H54 (cell line): ENCODE data around the gene RRP8.
A peak's percentile ranks its signal among the peaks of the same experiment; 100 is the strongest.

Experiments
- DNase-seq: peaks from one replicate; pipeline ENCODE4 v3.0.0; 2011; ENCODE audit warnings: low spot score, mixed read lengths; ENCODE audit not compliant: insufficient read length
- FAIRE-seq: peaks from 3 replicates; lab custom pipeline; 2011; peaks lifted over from hg19 to GRCh38; lab: Jason Lieb, UNC
- POLR2A ChIP-seq: IDR thresholded peaks from 2 replicates; pipeline ENCODE4 v1.6.1; 2011; ENCODE audit warnings: low read depth, mild to moderate bottlenecking, low read length

RRP8 gene

DNA sequence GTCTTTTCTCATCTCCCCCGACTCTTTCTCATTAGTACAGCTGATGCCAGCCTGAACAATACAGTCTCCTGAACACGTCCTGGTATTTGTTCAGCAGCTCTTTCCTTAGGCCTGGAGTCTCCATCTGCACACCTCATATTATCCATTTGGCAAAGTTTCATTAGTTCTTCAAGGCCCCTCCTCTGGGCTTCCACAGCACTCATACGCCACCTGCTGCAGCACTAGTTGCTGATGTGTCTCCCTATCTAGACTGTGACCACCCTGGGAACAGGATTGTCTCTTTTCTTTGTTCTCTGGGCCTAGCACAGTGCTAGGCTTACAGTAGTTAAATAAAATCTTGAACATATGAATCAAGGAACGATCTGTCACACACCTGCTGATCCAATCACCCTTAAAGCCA, 35.0 kb upstream of the RRP8 start:
- no peak for DNase-seq
- TF ChIP-seq POLR2A, result no peak
- FAIRE-seq, result no peak

DNA sequence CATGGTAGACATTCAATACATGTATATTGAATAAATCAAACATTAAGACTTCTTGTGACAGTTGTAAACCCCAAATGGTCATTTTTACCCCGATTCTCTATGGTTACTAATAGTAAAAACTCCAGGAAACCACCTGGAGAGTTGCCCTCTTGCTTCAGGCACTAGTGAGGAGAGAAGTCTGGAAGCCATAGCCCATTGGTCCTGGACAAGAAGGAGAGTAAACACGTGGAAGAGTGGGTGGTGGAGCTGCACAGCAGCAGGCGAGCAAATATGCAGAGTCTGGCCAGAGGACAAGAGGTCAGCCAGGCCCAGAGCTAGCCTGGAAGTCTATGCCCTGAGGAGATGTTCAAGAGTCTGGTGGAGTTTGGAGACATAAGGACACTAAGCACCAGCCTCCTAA, 34.5 kb upstream of the RRP8 start:
- DNase-seq, result no peak
- no peak for TF ChIP-seq POLR2A
- FAIRE-seq, result no peak

DNA sequence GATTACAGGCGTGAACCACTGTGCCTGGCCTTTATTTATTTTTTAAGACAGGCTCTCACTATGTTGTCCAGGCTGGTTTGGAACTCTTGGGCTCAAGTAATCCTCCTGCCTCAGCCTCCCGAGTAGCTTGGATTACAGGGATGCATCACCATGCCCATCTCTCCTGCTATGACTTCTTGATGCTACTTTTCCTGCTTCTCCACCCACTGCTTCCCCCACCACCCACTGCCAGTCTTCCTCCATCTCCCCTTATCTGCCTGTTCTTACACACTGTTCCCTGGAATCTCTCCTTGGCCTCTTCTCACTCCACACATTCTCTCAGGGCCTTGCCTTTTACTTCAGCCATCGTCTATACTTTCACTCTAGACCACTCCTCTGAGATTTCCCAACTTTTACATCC, 33.1 kb upstream of the RRP8 start:
- no peak for TF ChIP-seq POLR2A
- FAIRE-seq (no peak), DNase-seq (no peak)

DNA sequence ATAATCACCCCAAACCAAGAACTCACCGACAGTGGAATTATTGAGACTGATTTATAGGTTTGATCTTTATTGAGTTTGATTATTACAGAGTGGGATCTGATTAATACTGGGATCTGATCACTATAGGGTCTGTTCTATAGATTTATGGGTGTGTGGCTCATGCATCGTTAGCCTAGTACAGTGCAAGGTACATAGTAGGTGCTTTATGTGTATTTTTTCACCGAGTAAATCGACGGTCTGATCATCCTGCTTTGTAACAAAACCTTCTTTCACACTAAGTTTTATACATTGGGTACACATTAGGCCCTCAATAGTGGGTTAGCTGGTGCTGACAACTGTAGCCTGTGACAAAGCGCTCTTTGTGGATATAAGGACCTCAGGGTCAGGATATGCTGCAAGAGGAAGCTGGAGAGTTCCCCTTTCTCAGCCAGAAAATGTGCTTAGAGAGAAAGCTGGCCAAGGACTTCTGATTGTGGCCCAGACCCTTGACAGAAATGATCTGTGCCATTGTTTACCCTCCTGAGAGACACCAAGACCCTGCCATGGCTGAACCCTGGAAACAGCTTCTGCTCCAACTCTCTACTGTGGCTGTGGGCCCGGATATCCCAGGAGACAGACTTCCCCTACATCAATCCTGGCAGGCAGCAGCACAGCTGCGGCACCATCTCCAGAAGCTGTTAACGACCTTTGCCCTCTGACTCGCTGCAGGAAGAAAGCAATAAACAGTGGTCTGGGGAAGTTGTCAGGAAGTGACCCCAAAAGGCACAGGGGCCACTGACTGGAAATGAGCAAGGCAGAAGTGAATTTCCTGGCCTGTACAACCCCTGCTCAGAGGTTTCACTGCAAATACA, 31.9 kb upstream of the RRP8 start:
- DNase-seq, result peak; percentile 50
- no peak for TF ChIP-seq POLR2A
- FAIRE-seq, result no peak

DNA sequence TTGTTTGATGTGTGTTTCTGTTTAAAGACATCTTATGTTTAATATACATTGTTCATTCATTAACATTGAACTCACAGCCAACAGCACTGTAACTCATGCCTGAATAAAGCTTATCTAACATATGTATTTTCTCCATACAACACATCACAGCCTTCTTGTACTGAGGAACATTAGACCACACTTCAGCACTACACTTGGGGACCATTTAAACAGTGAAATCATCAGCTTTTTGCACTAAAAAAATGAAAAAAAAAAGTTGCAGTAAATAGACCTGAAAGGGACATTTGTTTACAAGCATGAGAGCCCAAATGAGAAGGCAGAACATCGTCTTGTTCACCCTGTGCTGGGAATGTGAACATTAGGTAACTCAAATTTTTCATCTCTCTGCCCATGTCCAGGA, 31.1 kb upstream of the RRP8 start:
- DNase-seq (no peak), FAIRE-seq (no peak)
- no peak for TF ChIP-seq POLR2A

DNA sequence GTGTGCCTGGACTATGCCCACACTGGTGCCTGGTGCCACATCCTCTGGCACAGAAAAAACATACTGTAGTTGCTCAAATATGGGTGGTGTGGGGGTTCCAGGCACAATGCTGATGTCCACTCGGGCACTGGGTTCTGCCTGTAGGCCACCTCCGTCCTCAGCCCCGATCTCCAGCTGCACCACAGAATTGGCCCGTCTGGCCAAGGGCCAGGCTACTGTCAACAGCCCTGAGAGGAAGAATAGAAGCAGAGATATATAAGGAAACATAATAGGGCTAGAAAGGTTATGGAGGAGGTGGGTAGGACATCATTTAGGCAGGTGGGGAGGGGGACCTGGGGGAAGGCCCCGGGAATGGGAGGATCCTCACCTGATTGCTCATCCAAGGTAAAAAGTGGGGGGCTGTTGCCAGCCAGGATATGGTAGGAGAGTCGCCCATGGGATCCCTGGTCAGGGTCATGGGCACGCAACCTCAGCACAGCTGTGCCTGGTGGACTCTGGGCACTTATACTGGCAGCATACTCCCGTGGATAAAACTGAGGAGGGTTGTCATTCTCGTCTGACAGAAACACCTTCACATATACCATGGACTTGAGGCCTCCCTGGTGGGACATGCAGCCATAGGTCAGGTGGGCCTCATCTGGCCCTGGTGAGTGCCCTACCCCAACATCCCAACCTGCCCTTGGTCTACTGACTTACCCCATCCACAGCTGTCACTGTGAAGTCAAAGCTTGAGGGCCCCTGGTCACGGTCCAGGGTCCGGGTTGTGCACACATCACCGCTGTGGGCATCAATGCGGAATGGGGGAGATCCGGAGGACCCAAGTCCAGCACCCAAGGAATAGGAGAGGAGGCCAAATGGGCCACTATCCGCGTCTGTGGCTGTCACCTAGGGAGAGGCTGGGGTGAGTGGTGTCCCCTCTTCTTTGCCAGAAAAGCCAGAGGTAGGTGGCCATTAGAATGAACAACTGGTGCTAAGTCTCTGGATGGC, 30.3 kb upstream of the RRP8 start:
- no peak for TF ChIP-seq POLR2A
- DNase-seq (no peak), FAIRE-seq (no peak)

DNA sequence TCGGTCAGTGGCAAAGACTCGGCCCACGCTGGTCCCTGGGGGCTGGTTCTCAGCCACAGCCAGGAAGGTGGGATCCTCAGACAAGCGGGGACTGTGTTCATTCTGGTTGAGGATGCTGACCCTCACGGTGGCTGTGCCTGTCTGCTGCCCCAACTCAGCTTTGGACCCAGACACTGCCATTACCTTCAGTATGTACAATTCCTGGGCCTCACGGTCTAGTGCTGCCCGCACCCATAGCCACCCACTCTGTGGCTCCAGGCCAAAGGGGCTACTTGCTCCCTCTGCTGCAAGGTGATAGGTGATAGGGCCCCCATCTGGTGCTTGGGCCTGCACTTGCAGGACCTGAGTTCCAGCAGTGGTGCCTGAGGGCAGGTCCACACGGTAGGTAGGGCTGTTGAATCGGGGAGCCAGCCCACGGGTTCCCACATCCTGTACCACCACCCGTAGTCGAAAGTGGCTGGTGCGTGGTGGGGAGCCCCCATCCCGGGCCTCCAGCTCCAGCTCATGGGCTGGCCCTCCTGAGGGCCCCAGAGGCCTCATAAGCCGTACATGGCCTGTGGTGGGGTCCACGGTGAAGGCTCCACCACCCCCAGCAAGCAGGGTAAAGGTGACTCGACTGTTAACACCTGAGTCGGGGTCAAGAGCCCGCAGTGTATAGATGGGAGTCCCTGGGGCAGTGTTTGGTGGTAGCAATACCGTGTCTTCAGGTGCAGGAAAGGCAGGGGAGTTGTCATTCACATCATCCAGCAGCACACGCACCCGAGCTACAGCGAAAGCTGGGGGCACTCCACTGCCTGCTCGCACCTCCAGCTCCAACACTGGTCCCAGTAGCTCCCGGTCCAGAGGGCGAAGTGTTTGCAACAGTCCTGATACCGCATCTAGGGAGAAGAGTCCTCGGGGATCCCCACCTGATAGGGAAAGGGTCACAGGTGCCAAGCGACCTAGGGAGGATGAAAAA, 29.0 kb upstream of the RRP8 start:
- no peak for TF ChIP-seq POLR2A
- DNase-seq (no peak), FAIRE-seq (no peak)

DNA sequence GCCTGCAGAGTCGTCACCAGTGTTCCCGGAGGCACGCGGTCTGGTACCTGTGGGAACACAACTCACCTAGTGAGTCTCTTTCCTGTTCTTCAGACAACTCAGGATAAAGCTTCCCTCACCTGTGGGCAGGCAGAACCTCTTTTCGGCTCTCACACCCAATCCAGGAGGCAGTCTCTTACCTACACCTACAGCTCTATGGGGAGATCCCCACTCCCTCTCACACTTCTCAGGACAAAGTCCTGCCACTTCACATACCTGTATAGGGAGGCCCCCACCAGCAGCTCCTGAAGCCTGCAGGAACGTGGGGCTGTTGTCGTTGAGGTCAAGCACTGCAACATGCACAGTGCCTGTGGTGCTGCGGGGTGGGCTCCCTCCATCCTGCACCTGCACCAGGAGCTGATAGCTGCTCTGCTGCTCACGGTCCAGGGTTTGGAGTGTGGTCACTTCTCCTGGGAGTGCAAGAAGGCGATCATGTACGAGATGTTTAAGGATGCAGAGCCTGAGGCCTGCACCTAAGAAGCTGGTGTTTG, 28.0 kb upstream of the RRP8 start:
- DNase-seq, result no peak
- TF ChIP-seq POLR2A, result no peak
- no peak for FAIRE-seq

DNA sequence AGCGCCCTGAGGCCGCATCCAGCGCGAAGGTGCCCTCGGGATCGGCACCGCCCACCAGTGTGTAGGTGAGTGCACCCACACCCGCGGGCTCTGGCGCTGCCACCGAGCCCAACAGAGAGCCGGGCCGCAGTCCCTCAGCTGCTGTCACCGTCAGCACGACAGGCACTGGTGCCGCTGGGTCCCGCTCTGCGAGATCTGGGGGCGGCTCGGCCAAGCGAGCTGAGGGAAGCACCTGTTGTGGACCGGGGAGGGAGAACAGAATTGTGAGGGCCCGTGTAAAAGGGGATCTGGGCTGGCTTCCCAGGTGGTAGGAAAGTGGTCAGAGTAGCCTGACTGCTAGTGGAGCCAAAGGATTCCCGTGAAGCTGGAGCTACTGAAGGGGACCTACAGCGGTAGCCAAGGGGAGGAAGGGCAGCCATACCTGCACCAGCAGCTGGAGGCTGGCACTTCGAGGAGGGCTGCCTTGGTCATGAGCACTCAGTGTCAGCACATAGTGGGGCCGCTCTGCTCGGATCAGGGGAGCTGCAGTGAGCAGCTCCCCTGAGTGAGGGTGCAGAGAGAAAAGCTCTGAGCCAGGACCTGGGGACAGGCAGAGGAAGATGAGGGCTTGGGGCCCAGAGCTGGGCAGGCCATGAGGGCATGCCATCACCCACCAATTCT, 27.3 kb upstream of the RRP8 start:
- DNase-seq (no peak), FAIRE-seq (no peak)
- TF ChIP-seq POLR2A, result no peak

DNA sequence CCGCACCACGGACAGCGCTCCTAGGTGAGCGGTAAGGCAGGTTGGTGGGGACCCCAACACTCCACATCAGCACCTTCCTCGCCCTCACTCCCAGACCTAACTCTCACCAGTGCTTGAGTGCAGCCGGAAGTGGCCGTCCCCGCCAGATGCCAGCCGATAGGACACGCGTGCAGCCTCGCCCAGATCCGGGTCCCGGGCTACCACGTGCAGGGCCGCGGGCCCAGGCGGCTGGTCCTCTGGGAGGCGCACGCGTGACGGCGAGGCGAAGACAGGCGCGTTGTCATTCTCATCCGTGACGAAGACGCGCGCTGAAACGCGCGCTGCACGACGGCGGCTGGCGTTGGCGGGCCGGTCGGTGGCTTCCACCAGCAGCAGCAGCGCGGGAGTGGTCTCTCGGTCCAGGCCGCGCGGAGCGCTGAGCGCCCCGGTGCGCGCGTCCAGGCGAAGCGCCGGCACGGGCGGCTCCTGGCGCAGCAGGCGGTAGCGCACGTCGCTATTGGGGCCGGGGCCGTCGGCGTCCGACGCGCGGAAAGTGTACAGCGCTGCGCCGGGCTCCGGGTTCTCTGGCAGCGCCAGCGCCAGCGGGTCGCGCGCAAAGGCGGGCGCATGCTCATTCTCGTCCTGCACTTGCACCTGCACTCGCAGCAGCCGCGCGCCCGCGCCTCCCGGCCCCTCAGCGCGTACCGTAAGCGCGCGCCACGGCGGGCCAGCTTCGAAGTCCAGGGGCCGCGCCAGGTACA, 26.6 kb upstream of the RRP8 start:
- no peak for TF ChIP-seq POLR2A

DNA sequence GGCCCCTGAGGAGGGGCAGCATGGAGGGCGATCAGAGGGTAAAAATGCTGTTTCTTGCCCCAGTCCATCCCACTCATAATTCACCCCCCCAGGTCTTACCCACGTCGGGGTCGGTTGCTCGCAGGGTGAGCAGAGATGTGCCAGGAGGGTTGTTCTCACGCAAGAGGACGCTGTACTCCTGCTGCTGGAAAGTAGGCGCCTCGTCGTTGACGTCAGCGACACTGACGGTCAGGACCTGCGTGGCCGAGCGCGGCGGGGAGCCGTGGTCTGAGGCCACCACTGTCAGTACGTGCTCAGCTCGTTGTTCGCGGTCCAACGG, 26.1 kb upstream of the RRP8 start:
- DNase-seq (no peak), FAIRE-seq (no peak)
- TF ChIP-seq POLR2A, result no peak

More for the DNA sequence above, 26.6 kb upstream of the RRP8 start:
- FAIRE-seq (no peak), DNase-seq (no peak)

DNA sequence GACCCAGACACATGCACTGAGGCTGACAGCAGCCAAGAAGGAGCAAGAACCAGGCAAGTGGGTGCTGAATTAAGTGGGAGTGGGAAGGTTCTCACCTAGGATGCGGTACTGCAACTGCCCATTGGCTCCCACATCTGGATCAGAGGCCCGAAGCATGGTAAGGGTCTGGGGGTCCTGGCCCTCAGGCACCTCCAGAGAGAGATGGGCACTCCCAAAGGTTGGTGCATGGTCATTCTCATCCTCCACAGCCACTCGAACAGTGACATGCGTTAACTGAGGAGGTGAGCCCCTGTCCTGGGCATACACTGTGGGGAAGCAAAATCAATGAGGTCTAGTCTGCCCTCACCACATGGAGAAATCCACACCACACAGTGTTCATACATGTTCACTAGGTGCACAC, 25.1 kb upstream of the RRP8 start:
- no peak for TF ChIP-seq POLR2A
- DNase-seq (no peak), FAIRE-seq (no peak)
